DND-41 (cell line): ENCODE data around the gene NPHS1.

Source experiments
- ATAC-seq: fragments of 200-7000 bp; cut with Tn5 transposase; 3 replicates; pipeline ENCODE4 v1.9.1; 2021; ENCODE audit warnings: low read depth; ENCODE audit not compliant: insufficient read depth
- DNase-seq: peaks from one replicate; pipeline ENCODE4 v3.0.0-alpha.2; 2020
- H2AFZ ChIP-seq: 2 replicates; pipeline ENCODE4 v1.6.0; 2012; ENCODE audit warnings: low read depth, low read length
- H3K27ac ChIP-seq: 2 replicates; pipeline ENCODE4 v1.5.1; 2012; ENCODE audit warnings: low read length, inconsistent platforms
- H3K27me3 ChIP-seq: fragments of 200-600 bp; sonication (generic); 2 replicates; pipeline ENCODE4 v1.6.0; 2012; ENCODE audit warnings: low read length, mild to moderate bottlenecking, inconsistent platforms; ENCODE audit not compliant: insufficient read depth, poor library complexity
- H3K36me3 ChIP-seq: 2 replicates; pipeline ENCODE4 v1.5.1; 2012; ENCODE audit warnings: low read length, inconsistent platforms; ENCODE audit not compliant: insufficient read depth
- H3K4me1 ChIP-seq: 2 replicates; pipeline ENCODE4 v1.5.1; 2012; ENCODE audit warnings: mild to moderate bottlenecking, low read length; ENCODE audit not compliant: insufficient read depth
- H3K4me2 ChIP-seq: 2 replicates; pipeline ENCODE4 v1.6.0; 2012; ENCODE audit warnings: mild to moderate bottlenecking, moderate library complexity, low read length, inconsistent platforms; ENCODE audit not compliant: insufficient read depth
- H3K4me3 ChIP-seq, 2 experiments: fragments of 200-600 bp in 1 of 2; shearing (Covaris generic) in 1 of 2; 2 replicates each; pipeline ENCODE4 v1.5.1; 2012 to 2016; ENCODE audit warnings: inconsistent platforms in 2 of 2, low read length in 2 of 2, mild to moderate bottlenecking in 2 of 2, low read depth in 1 of 2, moderate library complexity in 1 of 2
- H3K79me2 ChIP-seq: 2 replicates; pipeline ENCODE4 v1.6.0; 2012; ENCODE audit warnings: low read length, inconsistent platforms; ENCODE audit not compliant: insufficient read depth
- H3K9ac ChIP-seq: 2 replicates; pipeline ENCODE4 v1.6.0; 2012; ENCODE audit warnings: low read depth, mild to moderate bottlenecking, inconsistent platforms, low read length, moderate library complexity
- H3K9me3 ChIP-seq: 2 replicates; pipeline ENCODE4 v1.5.1; 2012; ENCODE audit warnings: low read length, moderate library complexity, mild to moderate bottlenecking, inconsistent platforms; ENCODE audit not compliant: insufficient read depth, severe bottlenecking
- H4K20me1 ChIP-seq: 2 replicates; pipeline ENCODE4 v1.6.0; 2012; ENCODE audit warnings: low read length; ENCODE audit not compliant: insufficient read depth
- EZH2 ChIP-seq: IDR thresholded peaks from 3 replicates; pipeline ENCODE4 v1.6.1; 2012; ENCODE audit warnings: borderline replicate concordance, low read depth, mild to moderate bottlenecking, moderate library complexity, low read length, inconsistent platforms; ENCODE audit not compliant: severe bottlenecking
- TF ChIP-seq, protein P1 (sequence below): IDR thresholded peaks from 2 replicates; pipeline ENCODE4 v1.5.1; 2012; ENCODE audit warnings: borderline replicate concordance, low read length, moderate library complexity, mild to moderate bottlenecking; ENCODE audit not compliant: poor library complexity, severe bottlenecking; ENCODE audit errors: extremely low read depth

The NPHS1 gene

DNA sequence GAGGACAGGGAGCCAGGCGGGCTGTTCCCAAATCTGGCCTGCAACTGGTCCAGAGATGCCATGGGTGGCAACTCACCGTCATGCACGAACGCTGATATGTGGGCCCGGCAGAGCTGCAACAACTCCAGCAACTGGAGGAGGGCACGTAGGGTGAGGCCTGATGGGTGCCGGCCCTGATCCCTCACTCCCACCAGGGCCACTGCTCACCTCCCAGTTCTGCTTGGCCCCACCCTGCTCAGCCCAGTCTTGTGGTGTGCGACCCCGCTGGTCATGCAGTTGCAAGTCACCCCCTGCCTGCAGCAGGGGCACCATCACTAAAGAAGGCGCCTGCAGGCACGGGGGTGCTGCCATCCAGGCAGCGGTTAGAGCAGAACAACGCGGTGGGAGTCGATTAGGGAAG lies 60.0 kb downstream of the NPHS1 start:
- no peaks in the 10 kb centered on the region for H3K36me3 ChIP-seq
- H3K27ac ChIP-seq, result no peak overlapping the region
- no peaks in the 10 kb centered on the region for H3K79me2 ChIP-seq
- DNase-seq, result no peak
- no peak overlapping the region for H2AFZ ChIP-seq
- TF ChIP-seq EZH2, result no peak
- no peak overlapping the region for H3K9ac ChIP-seq
- H3K9me3 ChIP-seq, result no peaks in the 10 kb centered on the region
- no peaks in the 10 kb centered on the region for H3K27me3 ChIP-seq
- H4K20me1 ChIP-seq, result peaks cover 4% of the 10 kb centered on the region
- H3K4me3 ChIP-seq, result no peak overlapping the region
- H3K4me2 ChIP-seq, result no peak overlapping the region
- H3K4me1 ChIP-seq, result no peaks in the 10 kb centered on the region
- no peak for ATAC-seq

DNA sequence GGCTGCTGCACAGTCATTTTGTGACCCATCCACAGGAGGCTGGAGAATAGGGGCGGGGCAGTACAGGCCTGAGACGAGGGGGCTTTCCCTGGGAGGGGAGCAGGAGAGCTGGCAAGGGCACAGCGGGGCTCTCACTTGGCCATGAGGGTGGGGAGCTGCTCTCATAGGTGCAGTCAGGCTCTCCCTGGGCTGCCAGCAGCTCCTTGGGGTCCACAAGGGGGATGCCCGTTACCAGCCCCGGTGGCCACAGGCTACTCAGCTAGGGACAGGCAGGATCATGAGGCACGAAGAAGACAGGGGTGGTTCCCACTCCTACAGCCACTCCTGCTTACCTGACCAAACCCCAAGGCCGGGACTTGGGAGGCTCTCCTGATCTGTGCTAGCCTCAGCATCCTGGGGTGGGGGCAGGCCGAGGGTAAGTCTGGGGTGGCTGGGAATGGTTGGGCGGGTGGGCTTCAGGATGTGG lies 60.5 kb downstream of the NPHS1 start:
- H3K27ac ChIP-seq, result no peak overlapping the region
- H2AFZ ChIP-seq, result no peak overlapping the region
- H3K79me2 ChIP-seq, result no peaks in the 10 kb centered on the region
- H3K4me2 ChIP-seq, result no peak overlapping the region
- no peaks in the 10 kb centered on the region for H3K9me3 ChIP-seq
- TF ChIP-seq EZH2, result no peak
- H3K4me1 ChIP-seq, result no peaks in the 10 kb centered on the region
- H4K20me1 ChIP-seq, result peaks cover 4% of the 10 kb centered on the region
- H3K36me3 ChIP-seq, result 0 out of 2 replicates have a peak, but pooled peaks cover 1% of the 10 kb centered on the region
- no peaks in the 10 kb centered on the region for H3K27me3 ChIP-seq
- H3K4me3 ChIP-seq, result no peak overlapping the region
- H3K9ac ChIP-seq, result no peak overlapping the region
- DNase-seq, result no peak
- no peak for ATAC-seq

DNA sequence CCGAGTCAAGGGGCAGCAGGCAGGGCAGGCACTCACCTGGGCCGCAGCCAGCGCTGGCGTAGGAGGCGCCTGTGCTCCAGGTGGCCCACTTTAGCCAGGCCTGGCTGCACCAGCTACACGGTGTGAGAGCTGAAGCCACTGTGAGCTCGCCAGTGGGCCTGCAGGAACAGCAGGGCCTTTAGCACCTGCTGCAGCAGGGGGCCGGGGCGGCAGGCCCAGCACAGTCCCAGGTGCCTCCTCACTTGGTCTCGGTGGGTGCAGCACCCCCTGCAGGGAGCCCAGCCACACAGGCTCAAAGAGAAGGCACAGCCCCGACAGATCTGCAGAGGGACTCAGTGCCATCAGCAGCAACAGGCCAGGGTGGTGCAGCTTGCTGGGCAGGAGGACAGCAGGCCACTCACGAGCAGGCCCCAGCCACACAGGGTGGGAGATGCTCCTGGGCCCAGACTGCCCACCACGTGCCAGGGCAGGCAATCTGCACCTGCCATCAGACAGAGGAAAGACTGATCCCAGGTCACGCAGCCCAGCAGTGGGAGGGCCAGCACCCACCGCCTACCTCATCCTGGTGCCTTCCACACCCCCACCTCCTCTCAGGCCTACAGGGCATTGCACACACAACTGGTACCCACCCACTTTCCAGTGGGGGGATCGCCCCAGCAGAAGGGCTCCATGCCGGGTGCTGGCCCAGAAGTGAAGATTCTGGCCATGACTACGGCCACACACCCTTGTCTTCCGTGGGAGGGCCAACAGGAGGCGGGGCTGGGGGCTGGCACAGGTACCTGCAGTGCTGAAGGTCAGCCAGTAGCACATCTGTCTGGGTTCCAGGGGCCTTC lies 61.1 kb downstream of the NPHS1 start:
- Histone ChIP-seq H3K27ac (no peak overlapping the region), H4K20me1 (peaks cover 4% of the 10 kb centered on the region), H3K9ac (no peak overlapping the region), H3K36me3 (peaks cover 6% of the 10 kb centered on the region; the same call in 1 of the 2 replicates), H2AFZ (no peak overlapping the region), H3K9me3 (no peaks in the 10 kb centered on the region), H3K79me2 (no peaks in the 10 kb centered on the region), H3K4me2 (no peak overlapping the region), H3K27me3 (no peaks in the 10 kb centered on the region), H3K4me1 (no peaks in the 10 kb centered on the region), H3K4me3 (no peak overlapping the region)
- peak; percentile 31 for DNase-seq
- peak; percentile 65 for ATAC-seq
- TF ChIP-seq EZH2, result no peak
- TF ChIP-seq, protein P1, sequence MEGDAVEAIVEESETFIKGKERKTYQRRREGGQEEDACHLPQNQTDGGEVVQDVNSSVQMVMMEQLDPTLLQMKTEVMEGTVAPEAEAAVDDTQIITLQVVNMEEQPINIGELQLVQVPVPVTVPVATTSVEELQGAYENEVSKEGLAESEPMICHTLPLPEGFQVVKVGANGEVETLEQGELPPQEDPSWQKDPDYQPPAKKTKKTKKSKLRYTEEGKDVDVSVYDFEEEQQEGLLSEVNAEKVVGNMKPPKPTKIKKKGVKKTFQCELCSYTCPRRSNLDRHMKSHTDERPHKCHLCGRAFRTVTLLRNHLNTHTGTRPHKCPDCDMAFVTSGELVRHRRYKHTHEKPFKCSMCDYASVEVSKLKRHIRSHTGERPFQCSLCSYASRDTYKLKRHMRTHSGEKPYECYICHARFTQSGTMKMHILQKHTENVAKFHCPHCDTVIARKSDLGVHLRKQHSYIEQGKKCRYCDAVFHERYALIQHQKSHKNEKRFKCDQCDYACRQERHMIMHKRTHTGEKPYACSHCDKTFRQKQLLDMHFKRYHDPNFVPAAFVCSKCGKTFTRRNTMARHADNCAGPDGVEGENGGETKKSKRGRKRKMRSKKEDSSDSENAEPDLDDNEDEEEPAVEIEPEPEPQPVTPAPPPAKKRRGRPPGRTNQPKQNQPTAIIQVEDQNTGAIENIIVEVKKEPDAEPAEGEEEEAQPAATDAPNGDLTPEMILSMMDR, result peak; percentile 54

DNA sequence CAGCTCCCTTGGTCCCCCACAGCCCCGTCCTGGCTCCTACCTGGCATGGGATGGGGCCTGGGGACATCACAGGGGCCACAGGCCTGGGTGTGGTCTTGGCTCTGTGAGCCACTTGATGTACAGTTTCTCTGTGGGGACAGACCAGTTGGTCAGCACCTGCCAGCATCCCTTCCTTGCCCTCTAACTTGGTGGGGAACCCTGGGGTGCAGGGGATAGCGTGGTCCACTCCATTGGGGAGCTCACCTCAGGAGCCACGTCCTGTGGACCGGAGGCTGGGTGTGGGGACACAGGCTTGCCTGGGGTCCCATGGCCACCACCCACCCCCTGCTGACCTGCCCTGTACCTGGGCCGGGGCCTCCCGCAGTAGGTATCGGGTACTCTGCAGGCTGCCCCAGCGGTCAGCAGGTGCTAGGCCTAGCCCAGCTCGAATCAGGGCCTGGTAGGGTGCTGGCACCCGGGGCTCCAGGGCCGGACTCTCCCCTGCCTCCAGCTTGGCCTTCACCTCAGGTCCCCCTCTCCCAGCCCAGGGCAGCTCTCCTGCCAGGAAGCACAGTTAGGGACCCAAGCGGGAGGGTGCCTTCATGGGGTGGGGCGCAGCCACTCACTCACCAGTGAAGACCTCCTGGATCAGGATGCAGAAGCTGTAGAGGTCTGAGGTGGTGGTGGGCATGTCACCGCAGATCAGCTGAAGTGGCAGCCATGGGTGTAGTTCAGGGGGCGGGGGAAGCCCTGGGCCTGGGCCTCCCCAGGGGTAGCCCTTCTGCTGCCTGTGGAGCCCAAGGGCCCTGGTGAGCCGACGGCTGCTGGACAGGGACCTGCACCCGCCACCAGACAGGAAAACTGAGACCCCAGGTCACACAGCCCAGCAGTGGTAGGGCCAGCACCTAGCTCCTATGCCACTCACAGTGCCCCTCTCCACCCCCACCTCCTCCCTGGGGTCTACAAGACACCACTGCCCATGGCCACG lies 62.0 kb downstream of the NPHS1 start:
- H3K79me2 ChIP-seq, result no peaks in the 10 kb centered on the region
- H3K4me2 ChIP-seq, result no peak overlapping the region
- H3K9me3 ChIP-seq, result no peaks in the 10 kb centered on the region
- H3K36me3 ChIP-seq, result peaks cover 13% of the 10 kb centered on the region
- no peak overlapping the region for H2AFZ ChIP-seq
- H3K4me3 ChIP-seq, result no peak overlapping the region
- TF ChIP-seq, protein P1, result no peak
- no peak for TF ChIP-seq EZH2
- H3K27me3 ChIP-seq, result no peaks in the 10 kb centered on the region
- H3K27ac ChIP-seq, result no peak overlapping the region
- no peak for DNase-seq
- H4K20me1 ChIP-seq, result peaks cover 4% of the 10 kb centered on the region
- H3K4me1 ChIP-seq, result no peaks in the 10 kb centered on the region
- peak; percentile 12; the same call in 1 of the 3 replicates for ATAC-seq
- H3K9ac ChIP-seq, result no peak overlapping the region
